Endothelial cell of umbilical vein (primary cell): ENCODE measurements around the gene RANBP1.

Source experiments
- CTCF ChIP-seq, 2 donors: IDR thresholded peaks; 1 replicate in 1 of 2; 2 replicates in 1 of 2; pipeline ENCODE4 v1.5.1; 2011; ENCODE audit warnings: low read length in 2 of 2, mild to moderate bottlenecking in 2 of 2, moderate library complexity in 2 of 2, control low read depth in 1 of 2, inconsistent platforms in 1 of 2, low read depth in 1 of 2; ENCODE audit not compliant: insufficient read depth in 1 of 2; ENCODE audit errors: extremely low read depth in 1 of 2
- EZH2 ChIP-seq: IDR thresholded peaks from 2 replicates; pipeline ENCODE4 v1.6.1; 2012; ENCODE audit warnings: borderline replicate concordance, low read depth, mild to moderate bottlenecking, moderate library complexity, low read length, inconsistent platforms; ENCODE audit not compliant: severe bottlenecking
- FOS ChIP-seq: IDR thresholded peaks from 2 replicates; pipeline ENCODE4 v1.6.1; 2011; ENCODE audit warnings: mild to moderate bottlenecking, low read length, moderate library complexity, borderline replicate concordance; ENCODE audit not compliant: insufficient read depth

GRCh38 chr22:20135806-20136602 lies 20.1 kb downstream of the RANBP1 start:
- TF ChIP-seq CTCF (IDR thresholded peaks at IDR 0.05; ENCODE audit: extremely low read depth in 1 of 2, insufficient read depth in 1 of 2, low read depth in 1 of 2, low read length in 2 of 2) (no peak), FOS (no peak), EZH2 (no peak)
